Keratinocyte (primary cell): ENCODE results near the gene CAPN14. TPM values are rescaled to one million over a fixed set of nuclear protein-coding genes. Genes with fewer than 3 reads are reported as not detected.

ENCODE experiments used
- DNase-seq: peaks from one replicate; pipeline ENCODE4 v3.0.0-alpha.2; 2011; ENCODE audit warnings: low read depth, missing footprints, low spot score
- FAIRE-seq: peaks from 2 replicates; lab custom pipeline; 2011; peaks lifted over from hg19 to GRCh38; lab: Jason Lieb, UNC
- H2AFZ ChIP-seq: 2 replicates; pipeline ENCODE4 v1.6.0; 2012; ENCODE audit warnings: low read length, control low read depth, inconsistent platforms; ENCODE audit not compliant: control insufficient read depth
- H3K27ac ChIP-seq: 2 replicates; pipeline ENCODE4 v1.5.1; 2011; ENCODE audit warnings: low read length; ENCODE audit not compliant: control insufficient read depth, insufficient read depth
- H3K27me3 ChIP-seq: 3 replicates; pipeline ENCODE4 v1.6.0; 2011; ENCODE audit warnings: low read length; ENCODE audit not compliant: control insufficient read depth, insufficient read depth; ENCODE audit errors: extremely low read depth
- H3K36me3 ChIP-seq, 2 experiments: 2 replicates in 1 of 2; 3 replicates in 1 of 2; pipeline ENCODE4 v1.5.1; 2011; ENCODE audit warnings: low read length in 2 of 2, mild to moderate bottlenecking in 1 of 2; ENCODE audit not compliant: control insufficient read depth in 2 of 2, insufficient read depth in 2 of 2; ENCODE audit errors: extremely low read depth in 1 of 2
- H3K4me1 ChIP-seq: 3 replicates; pipeline ENCODE4 v1.5.1; 2011; ENCODE audit warnings: low read length; ENCODE audit not compliant: control insufficient read depth, insufficient read depth; ENCODE audit errors: extremely low read depth
- H3K4me2 ChIP-seq: 3 replicates; pipeline ENCODE4 v1.6.0; 2011; ENCODE audit warnings: low read depth, low read length; ENCODE audit not compliant: control insufficient read depth, insufficient read depth; ENCODE audit errors: extremely low read depth
- H3K4me3 ChIP-seq, 3 experiments: fragments of 200-600 bp in 1 of 3; sonication (generic) in 1 of 3; 2 replicates in 2 of 3; 3 replicates in 1 of 3; pipeline ENCODE4 v1.5.1; 2011 to 2016; ENCODE audit warnings: low read length in 3 of 3, mild to moderate bottlenecking in 3 of 3, control low read depth in 2 of 3, inconsistent platforms in 1 of 3, low read depth in 1 of 3, mixed read lengths in 1 of 3, mixed run types in 1 of 3, moderate library complexity in 1 of 3; ENCODE audit not compliant: control insufficient read depth in 2 of 3, insufficient read depth in 2 of 3; ENCODE audit errors: extremely low read depth in 1 of 3
- H3K79me2 ChIP-seq: 2 replicates; pipeline ENCODE4 v1.6.0; 2012; ENCODE audit warnings: low read length; ENCODE audit not compliant: control insufficient read depth, insufficient read depth
- H3K9ac ChIP-seq: 3 replicates; pipeline ENCODE4 v1.6.0; 2011; ENCODE audit warnings: low read length; ENCODE audit not compliant: control insufficient read depth, insufficient read depth; ENCODE audit errors: extremely low read depth
- H3K9me1 ChIP-seq: 3 replicates; pipeline ENCODE4 v1.6.0; 2011; ENCODE audit warnings: low read length; ENCODE audit not compliant: control insufficient read depth, insufficient read depth; ENCODE audit errors: extremely low read depth
- H3K9me3 ChIP-seq: 2 replicates; pipeline ENCODE4 v1.5.1; 2012; ENCODE audit warnings: low read depth, low read length; ENCODE audit not compliant: control insufficient read depth
- H4K20me1 ChIP-seq: 3 replicates; pipeline ENCODE4 v1.6.0; 2011; ENCODE audit warnings: low read length; ENCODE audit not compliant: control insufficient read depth, insufficient read depth; ENCODE audit errors: extremely low read depth
- EZH2 ChIP-seq: IDR thresholded peaks from one replicate; pipeline ENCODE4 v1.6.1; 2012; ENCODE audit warnings: inconsistent platforms, mild to moderate bottlenecking, low read length, moderate library complexity
- dilution Hi-C: fragments of 300-500 bp; cut with MboI; formaldehyde crosslinking; loops from one replicate; pipeline ENCODE4 v1.7.0; 2020; ENCODE audit warnings: low sequenced_read_pairs; ENCODE audit not compliant: extremely low pct_ligation_motif_present
- polyA plus RNA-seq, 5 experiments: library from polyadenylated mRNA; depleted of rRNA in 3 of 5; stranded (reverse) in 3 of 5; stranded (forward) in 1 of 5; unstranded in 1 of 5; fragments of >200 nt; gene quantifications; 1 replicate in 1 of 5; 2 replicates in 3 of 5; 3 replicates in 1 of 5; pipeline versions ENCODE4 v1.2.1 to v1.2.3, GENCODE V29; 2011 to 2012; ENCODE audit warnings: missing spikeins in 2 of 5, low read depth in 1 of 5, low replicate concordance in 1 of 5
- TF ChIP-seq, protein P1 (sequence below), 3 experiments: IDR thresholded peaks in 1 of 3; conservative IDR thresholded peaks in 1 of 3; optimal IDR thresholded peaks in 1 of 3; 2 replicates in 2 of 3; 3 replicates in 1 of 3; pipeline versions ENCODE3 to v1.5.1; 2011; ENCODE audit warnings: low read length in 3 of 3, mild to moderate bottlenecking in 3 of 3, moderate library complexity in 2 of 3, control low read depth in 1 of 3, inconsistent platforms in 1 of 3; ENCODE audit not compliant: insufficient read depth in 2 of 3; ENCODE audit errors: extremely low read depth in 1 of 3

Gene CAPN14
- polyA plus RNA-seq, 1 donor (not counting 4 experiments of a cell fraction or from before 2014, with no cell fraction given): 1.1 TPM

DNA sequence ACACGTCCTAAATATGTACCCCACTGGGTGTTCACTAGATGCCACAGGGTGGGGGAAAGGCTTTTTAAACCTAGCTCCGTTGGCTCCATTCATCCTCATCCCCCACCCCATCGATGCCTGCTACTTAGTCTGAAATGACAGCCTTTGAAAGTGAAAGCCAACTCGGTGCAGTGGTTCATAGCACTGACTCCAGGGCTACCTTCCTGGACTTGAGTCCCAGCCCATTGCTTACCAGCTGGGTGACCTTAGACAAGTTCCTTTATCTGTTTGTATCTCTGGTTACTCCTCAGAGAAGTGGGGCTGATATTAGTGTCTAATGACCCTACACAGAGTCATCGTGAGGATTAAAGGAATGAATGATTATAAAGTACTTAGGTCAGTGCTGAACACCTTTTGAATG is 41.0 kb upstream of the CAPN14 start:
- TF ChIP-seq, protein P1, sequence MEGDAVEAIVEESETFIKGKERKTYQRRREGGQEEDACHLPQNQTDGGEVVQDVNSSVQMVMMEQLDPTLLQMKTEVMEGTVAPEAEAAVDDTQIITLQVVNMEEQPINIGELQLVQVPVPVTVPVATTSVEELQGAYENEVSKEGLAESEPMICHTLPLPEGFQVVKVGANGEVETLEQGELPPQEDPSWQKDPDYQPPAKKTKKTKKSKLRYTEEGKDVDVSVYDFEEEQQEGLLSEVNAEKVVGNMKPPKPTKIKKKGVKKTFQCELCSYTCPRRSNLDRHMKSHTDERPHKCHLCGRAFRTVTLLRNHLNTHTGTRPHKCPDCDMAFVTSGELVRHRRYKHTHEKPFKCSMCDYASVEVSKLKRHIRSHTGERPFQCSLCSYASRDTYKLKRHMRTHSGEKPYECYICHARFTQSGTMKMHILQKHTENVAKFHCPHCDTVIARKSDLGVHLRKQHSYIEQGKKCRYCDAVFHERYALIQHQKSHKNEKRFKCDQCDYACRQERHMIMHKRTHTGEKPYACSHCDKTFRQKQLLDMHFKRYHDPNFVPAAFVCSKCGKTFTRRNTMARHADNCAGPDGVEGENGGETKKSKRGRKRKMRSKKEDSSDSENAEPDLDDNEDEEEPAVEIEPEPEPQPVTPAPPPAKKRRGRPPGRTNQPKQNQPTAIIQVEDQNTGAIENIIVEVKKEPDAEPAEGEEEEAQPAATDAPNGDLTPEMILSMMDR (optimal IDR thresholded peaks at IDR 0.05 in 1 of 3, IDR thresholded peaks at IDR 0.05 in 1 of 3, conservative IDR thresholded peaks at IDR 0.05 in 1 of 3; ENCODE audit: extremely low read depth in 1 of 3, insufficient read depth in 2 of 3, low read length in 3 of 3): no peak
- no peak for TF ChIP-seq EZH2
- DNase-seq: no peak
- peaks cover 2% of the 10 kb centered on the region for H3K9me1 ChIP-seq
- H3K36me3 ChIP-seq: peaks cover 0 to 1% of the 10 kb centered on the region in 2 experiments
- H3K4me3 ChIP-seq: no peak overlapping the region
- no peaks in the 10 kb centered on the region for H3K27me3 ChIP-seq
- dilution Hi-C loops: no loop called here
- peaks cover 3% of the 10 kb centered on the region for H4K20me1 ChIP-seq
- peaks cover 24% of the 10 kb centered on the region for H3K4me1 ChIP-seq
- FAIRE-seq: no peak
- no peaks in the 10 kb centered on the region for H3K79me2 ChIP-seq
- no peaks in the 10 kb centered on the region for H3K9me3 ChIP-seq
- H3K27ac ChIP-seq: no peak overlapping the region
- H3K4me2 ChIP-seq: no peak overlapping the region
- no peak overlapping the region for H2AFZ ChIP-seq
- H3K9ac ChIP-seq: no peak overlapping the region

DNA sequence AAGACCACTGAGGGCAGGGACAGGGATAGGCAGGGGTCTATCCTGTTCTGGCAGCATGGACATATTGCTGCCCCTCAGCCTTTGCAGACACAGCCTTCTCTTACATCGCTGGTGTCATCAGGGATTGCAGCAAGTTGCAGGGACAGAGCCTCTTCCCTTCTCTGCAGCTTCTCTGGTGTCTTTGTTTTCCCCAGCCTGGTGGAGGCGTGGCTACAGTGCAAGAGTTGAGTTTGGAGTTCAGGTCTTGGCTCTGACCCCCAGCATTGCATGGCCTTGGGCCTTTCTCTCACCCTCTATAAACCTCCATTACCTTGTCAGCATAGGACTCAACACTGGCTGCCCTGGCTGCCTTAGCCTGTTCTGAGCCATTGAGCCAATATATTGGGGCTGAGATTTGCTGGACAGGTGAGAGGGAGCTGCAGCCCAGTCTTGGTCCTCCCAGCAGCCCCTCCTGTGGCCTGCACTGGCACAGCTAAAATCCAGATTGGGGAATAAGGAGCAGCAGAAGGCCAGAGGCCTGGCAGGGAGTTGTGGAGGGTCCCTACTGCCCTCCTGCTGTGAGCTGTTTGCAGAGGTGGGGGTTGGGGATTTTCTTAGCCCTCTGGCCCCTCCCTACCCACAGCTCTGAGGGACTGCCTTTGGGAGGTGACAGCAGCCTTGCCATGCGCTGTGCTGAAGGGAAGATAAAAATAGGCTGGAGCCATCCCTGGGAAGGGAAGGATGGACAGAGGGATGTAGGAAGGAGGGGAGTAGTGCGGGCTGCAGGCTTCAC is 39.5 kb upstream of the CAPN14 start:
- dilution Hi-C loops: no loop called here
- peaks cover 28% of the 10 kb centered on the region for H3K4me1 ChIP-seq
- no peaks in the 10 kb centered on the region for H3K9me3 ChIP-seq
- H3K9ac ChIP-seq: no peak overlapping the region
- no peaks in the 10 kb centered on the region for H3K79me2 ChIP-seq
- TF ChIP-seq, protein P1 (optimal IDR thresholded peaks at IDR 0.05 in 1 of 3, IDR thresholded peaks at IDR 0.05 in 1 of 3, conservative IDR thresholded peaks at IDR 0.05 in 1 of 3; ENCODE audit: extremely low read depth in 1 of 3, insufficient read depth in 2 of 3, low read length in 3 of 3): no peak
- no peak for TF ChIP-seq EZH2
- no peak overlapping the region for H3K4me3 ChIP-seq
- no peak for DNase-seq
- no peaks in the 10 kb centered on the region for H3K36me3 ChIP-seq
- no peak overlapping the region for H3K27ac ChIP-seq
- no peak overlapping the region for H2AFZ ChIP-seq
- H4K20me1 ChIP-seq: peaks cover 3% of the 10 kb centered on the region
- no peak overlapping the region for H3K4me2 ChIP-seq
- H3K9me1 ChIP-seq: peaks cover 2% of the 10 kb centered on the region
- no peaks in the 10 kb centered on the region for H3K27me3 ChIP-seq
- FAIRE-seq: no peak
